SH-SY5Y (cell line): ENCODE results near the gene DBH.

Experiments
- GATA2 ChIP-seq: IDR thresholded peaks from 2 replicates; pipeline ENCODE4 v1.6.1; 2011; ENCODE audit warnings: mild to moderate bottlenecking, low read depth, low read length
- GATA3 ChIP-seq: IDR thresholded peaks from 2 replicates; pipeline ENCODE4 v1.6.1; 2011; ENCODE audit warnings: low read depth, mild to moderate bottlenecking, low read length, moderate library complexity

DNA sequence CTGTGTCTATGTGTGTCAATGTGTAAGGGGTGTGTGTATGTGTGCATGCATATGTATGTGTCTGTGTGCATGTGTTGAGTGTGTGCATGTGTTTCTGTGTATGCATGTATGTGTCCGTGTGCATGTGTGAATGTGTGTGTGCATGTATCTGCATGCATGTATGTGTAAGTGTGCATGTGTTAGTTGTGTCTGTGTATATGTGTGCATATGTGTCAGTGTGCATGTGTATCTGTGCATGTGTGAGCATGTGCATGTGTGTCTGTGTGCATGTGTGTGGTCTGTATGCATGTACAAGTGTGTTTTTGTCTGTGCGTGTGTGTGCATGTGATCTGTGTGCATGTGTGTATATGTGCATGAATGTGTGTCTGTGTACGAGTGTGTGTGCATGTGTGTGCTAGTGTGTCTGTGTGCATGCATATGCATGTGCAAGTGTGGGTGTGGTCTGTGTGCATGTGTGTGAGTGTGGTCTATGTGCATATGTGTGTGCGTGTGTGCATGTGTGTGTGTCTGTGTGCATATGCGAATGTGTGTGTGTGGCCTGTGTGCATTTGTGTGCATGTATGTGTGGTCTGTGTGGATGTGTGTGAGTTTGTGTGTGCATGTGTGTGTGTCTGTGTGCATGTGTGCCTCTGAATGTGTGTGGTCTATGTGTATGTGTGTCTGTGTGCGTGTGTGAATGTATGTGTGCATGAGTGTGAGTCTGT is 36.5 kb upstream of the DBH start:
- TF ChIP-seq GATA2: no peak
- no peak for TF ChIP-seq GATA3
